ENCODE measurements around the gene RBMS2. TPM values are rescaled to one million over a fixed set of nuclear protein-coding genes. Genes with fewer than 3 reads are reported as not detected.

Gene RBMS2
- total RNA-seq, 1 experiment from 2014 or later, result 40.8 TPM

- DNase-seq (ENCODE audit: low read depth, low spot score) (no peak), ATAC-seq (peak; percentile 13; the same call in 1 of the 2 replicates)
- H2AFZ ChIP-seq (ENCODE audit: low read depth, low read length, poor library complexity, severe bottlenecking), result no peak overlapping the region
- no TSS peak for BruUV-seq (replicated peaks)
- peak overlapping the region; percentile 98 for H3K4me2 ChIP-seq (ENCODE audit: low read length)
- H3K9ac ChIP-seq (ENCODE audit: low read length), result peak overlapping the region; percentile 79; the same call in 1 of the 2 replicates
- ChIA-PET RAD21 (ENCODE audit: low non-redundant PET in 1 of 2, low total read pairs in 2 of 2, uncharacterized antibody in 2 of 2, unreplicated experiment in 2 of 2) (no interaction called here), CTCF (no interaction called here), POLR2A (no interaction called here)
- H3K9me2 ChIP-seq (ENCODE audit: insufficient read depth), result no peaks in the 10 kb centered on the region
- H3K4me1 ChIP-seq (ENCODE audit: control insufficient read depth in 1 of 2, insufficient read depth in 2 of 2, low read length in 2 of 2), result peaks cover 34 to 67% of the 10 kb centered on the region in 2 experiments
- peaks cover 67% of the 10 kb centered on the region for H3K79me2 ChIP-seq (ENCODE audit: insufficient read depth, low read length)
- intact Hi-C loops (cut with micrococcal nuclease), result no loop called here
- no peaks in the 10 kb centered on the region; a peak in 2 of 4 replicates for H3K36me3 ChIP-seq (ENCODE audit: control insufficient read depth in 1 of 2, insufficient read depth in 2 of 2, low read length in 2 of 2)
- TF ChIP-seq SIN3A (IDR thresholded peaks at IDR 0.05; ENCODE audit: low read depth), result no peak
- TF ChIP-seq SP1 (IDR thresholded peaks at IDR 0.05; ENCODE audit: low read depth), result no peak
- no peak for TF ChIP-seq ELF1 (IDR thresholded peaks at IDR 0.05; ENCODE audit: borderline replicate concordance, low read depth)
- TF ChIP-seq ZFX (IDR thresholded peaks at IDR 0.05), result no peak
- 0 out of 2 replicates have a peak, but pooled peaks have one; percentile 18 for TF ChIP-seq POLR2AphosphoS5 (IDR thresholded peaks at IDR 0.05; ENCODE audit: low read depth, low read length)
- TF ChIP-seq TCF7L2 (IDR thresholded peaks at IDR 0.05; ENCODE audit: borderline replicate concordance, extremely low read depth, insufficient read depth, insufficient read length), result no peak
- TF ChIP-seq CTCF (IDR thresholded peaks at IDR 0.05 in 2 of 3, conservative IDR thresholded peaks at IDR 0.05 in 1 of 3; ENCODE audit: borderline replicate concordance in 1 of 3, insufficient read depth in 1 of 3, low read depth in 2 of 3, low read length in 2 of 3), result no peak
- no peak for TF ChIP-seq CEBPB (IDR thresholded peaks at IDR 0.05; ENCODE audit: low read depth)
- no peak for TF ChIP-seq CBX3 (IDR thresholded peaks at IDR 0.05; ENCODE audit: low read depth)
- no peaks in the 10 kb centered on the region for H3K27me3 ChIP-seq (ENCODE audit: insufficient read depth, low read length)
- peak overlapping the region; percentile 26 to 42; a peak in 3 of 4 replicates for H3K4me3 ChIP-seq (replicated peaks in 1 of 2; ENCODE audit: low read depth in 1 of 2, low read length in 2 of 2)
- H3K9me3 ChIP-seq (ENCODE audit: control insufficient read depth in 1 of 2, insufficient read depth in 1 of 2, low read depth in 1 of 2, low read length in 2 of 2), result no peaks in the 10 kb centered on the region
- peak overlapping the region; percentile 41; the same call in 1 of the 2 replicates for H3K27ac ChIP-seq (ENCODE audit: low read depth, low read length)
- no peaks in the 10 kb centered on the region for H4K20me1 ChIP-seq (ENCODE audit: insufficient read depth)
These were observed 110.4 kb downstream of the RBMS2 start for GRCh38 chr12:56631790-56632700.
